ENCODE data around the gene TAOK3. TPM values are rescaled to one million over a fixed set of nuclear protein-coding genes. Genes with fewer than 3 reads are reported as not detected.

TAOK3 gene
- total and polyA plus RNA-seq, 2 donors (not counting 3 experiments of a cell fraction or from before 2014, with no cell fraction given) = 11.3 to 23.1 TPM

GRCh38 chr12:118404876-118405521, 32.3 kb upstream of the TAOK3 start:
- intact Hi-C loops (cut with micrococcal nuclease) = loop anchor here (1.0 to 10.0 kb wide), 7 partner anchors 448 to 1260 kb away; partner anchors contain the start of genes HSPB8 and PRKAB1
- Histone ChIP-seq H3K9ac (replicated peaks; ENCODE audit: extremely low read depth, insufficient read depth, low read length) (no peak overlapping the region), H2AFZ (ENCODE audit: low read depth, low read length) (no peak overlapping the region), H3K9me1 (replicated peaks; ENCODE audit: control insufficient read depth, extremely low read depth, insufficient read depth, low read length) (no peaks in the 10 kb centered on the region), H3K36me3 (ENCODE audit: control insufficient read depth in 2 of 2, extremely low read depth in 1 of 2, insufficient read depth in 2 of 2, low read length in 2 of 2) (peaks cover 14 to 19% of the 10 kb centered on the region in 2 experiments), H3K4me2 (ENCODE audit: insufficient read depth, low read length) (no peak overlapping the region), H3K9me3 (replicated peaks; ENCODE audit: control insufficient read depth, insufficient read depth, low read length) (no peaks in the 10 kb centered on the region), H3K4me3 (replicated peaks in 1 of 3; ENCODE audit: insufficient read depth in 1 of 3, low read depth in 1 of 3, low read length in 3 of 3) (no peak overlapping the region), H3K79me2 (ENCODE audit: control insufficient read depth, insufficient read depth, low read length) (no peaks in the 10 kb centered on the region), H3K4me1 (ENCODE audit: control insufficient read depth, extremely low read depth, insufficient read depth, low read length) (no peaks in the 10 kb centered on the region), H3K27me3 (ENCODE audit: control insufficient read depth in 2 of 2, insufficient read depth in 2 of 2, low read length in 2 of 2) (no peaks in the 10 kb centered on the region), H3K27ac (ENCODE audit: insufficient read depth, low read depth, low read length) (no peak overlapping the region), H4K20me1 (replicated peaks; ENCODE audit: control insufficient read depth, extremely low read depth, insufficient read depth, low read length) (no peaks in the 10 kb centered on the region)
- FAIRE-seq = peak; percentile 93
- TF ChIP-seq POLR2A (IDR thresholded peaks at IDR 0.05; ENCODE audit: low read depth, low read length) (no peak), FOS (IDR thresholded peaks at IDR 0.05; ENCODE audit: borderline replicate concordance, insufficient read depth, low read length) (no peak), GATA2 (IDR thresholded peaks at IDR 0.05; ENCODE audit: insufficient read depth, insufficient read length, low read depth, low read length) (peak; percentile 81), CTCF (IDR thresholded peaks at IDR 0.05; ENCODE audit: extremely low read depth in 1 of 2, insufficient read depth in 1 of 2, low read depth in 1 of 2, low read length in 2 of 2) (peak; percentile 55 to 69), MAX (IDR thresholded peaks at IDR 0.05; ENCODE audit: insufficient read depth, insufficient read length) (no peak), EZH2 (IDR thresholded peaks at IDR 0.05; ENCODE audit: borderline replicate concordance, low read depth, low read length, severe bottlenecking) (no peak)
- dilution Hi-C loops (cut with MboI; ENCODE audit: extremely low pct_ligation_motif_present, low sequenced_read_pairs) = no loop called here
- CTCF ChIA-PET = interaction anchor here (0.6 to 4.1 kb wide), 29 partner anchors 9 to 1246 kb away, joined by 3 to 84 read pairs (median 5); partner anchors contain the start of genes HSPB8 and SUDS3
- no TSS peak for BruUV-seq (replicated peaks)
- peak; percentile 77 for DNase-seq (ENCODE audit: low read depth, low spot score)
- POLR2A ChIA-PET = no interaction called here

Data from endothelial cell of umbilical vein (primary cell).